K562 (cell line): ENCODE measurements around the gene OR2H2. TPM values are rescaled to one million over a fixed set of nuclear protein-coding genes. Genes with fewer than 3 reads are reported as not detected.

ENCODE experiments used
- FOXO4 ChIP-seq: fragments of 450-650 bp; formaldehyde crosslinking; IDR thresholded peaks from 2 replicates; pipeline ENCODE4 v1.4.0; 2020; ENCODE audit warnings: mild to moderate bottlenecking, moderate library complexity
- GTF2A2 ChIP-seq: IDR thresholded peaks from 2 replicates; pipeline ENCODE4 v1.6.1; 2016; ENCODE audit warnings: mild to moderate bottlenecking, missing genetic modification characterization, missing compliant biosample characterization
- KAT8 ChIP-seq: fragments of 450-650 bp; IDR thresholded peaks from 2 replicates; pipeline ENCODE4 v1.6.1; 2016; ENCODE audit warnings: low read depth, mild to moderate bottlenecking
- KLF6 ChIP-seq: fragments of 250-450 bp; sonication (Bioruptor Pico); IDR thresholded peaks from 2 replicates; pipeline ENCODE4 v1.4.0; 2020; ENCODE audit warnings: mild to moderate bottlenecking, moderate library complexity, borderline replicate concordance
- MGA ChIP-seq: fragments of 450-650 bp; IDR thresholded peaks from 2 replicates; pipeline ENCODE4 v1.6.1; 2016; ENCODE audit warnings: mild to moderate bottlenecking, moderate library complexity
- PYGO2 ChIP-seq: fragments of 450-650 bp; IDR thresholded peaks from 2 replicates; pipeline ENCODE4 v1.6.1; 2016; ENCODE audit warnings: mild to moderate bottlenecking, missing genetic modification characterization, moderate library complexity, missing compliant biosample characterization
- SMAD3 ChIP-seq: fragments of 450-650 bp; formaldehyde crosslinking; conservative IDR thresholded peaks from 2 replicates; pipeline ENCODE4 v1.4.0; 2020; ENCODE audit warnings: mild to moderate bottlenecking
- TCF15 ChIP-seq: fragments of 250-450 bp; sonication (Bioruptor Pico); IDR thresholded peaks from 2 replicates; pipeline ENCODE4 v1.8.0; 2022; ENCODE audit warnings: moderate library complexity, mild to moderate bottlenecking, inconsistent platforms
- TEAD4 ChIP-seq, 2 experiments: sonication (generic) in 1 of 2; formaldehyde crosslinking in 1 of 2; IDR thresholded peaks; 2 replicates each; pipeline versions ENCODE4 v1.6.1 to v1.8.0; 2012 to 2022; ENCODE audit warnings: borderline replicate concordance in 1 of 2, inconsistent platforms in 1 of 2, low read length in 1 of 2, mild to moderate bottlenecking in 1 of 2, missing genetic modification reagents in 1 of 2
- USF1 ChIP-seq: sonication (generic); formaldehyde crosslinking; IDR thresholded peaks from 2 replicates; pipeline ENCODE4 v1.9.0; 2022; ENCODE audit warnings: mild to moderate bottlenecking, missing genetic modification reagents
- YY1 ChIP-seq, 3 experiments: IDR thresholded peaks; 2 replicates each; pipeline ENCODE4 v1.6.1; 2011; ENCODE audit warnings: low read length in 2 of 3, mild to moderate bottlenecking in 2 of 3, moderate library complexity in 2 of 3, borderline replicate concordance in 1 of 3, control low read depth in 1 of 3, low read depth in 1 of 3; ENCODE audit not compliant: insufficient read depth in 3 of 3, insufficient replicate concordance in 2 of 3, control insufficient read depth in 1 of 3, insufficient read length in 1 of 3; ENCODE audit errors: extremely low read depth in 1 of 3
- polyA plus RNA-seq, 8 experiments: library from polyadenylated mRNA; depleted of rRNA in 4 of 8; stranded (reverse) in 5 of 8; unstranded in 3 of 8; fragments of >200 nt; fragmentation: Nextera tagmentation in 2 of 8; fragmentation: Illumina TruSeq in 1 of 8; extraction: Ambion mirVana in 2 of 8; extraction: Trizol in 1 of 8; gene quantifications; 2 replicates each; pipeline versions ENCODE4 v1.2.1 to v1.2.3, GENCODE V29; 2011 to 2014; ENCODE audit warnings: inconsistent platforms in 1 of 8, missing spikeins in 1 of 8
- total RNA-seq, 7 experiments: library from RNA; depleted of rRNA in 6 of 7; stranded (reverse); fragments of >200 nt in 6 of 7; fragmentation: Illumina TruSeq in 2 of 7; extraction: Trizol in 2 of 7; gene quantifications; 2 replicates each; pipeline versions ENCODE4 v1.2.1 to v1.2.3, GENCODE V29; 2011 to 2021; ENCODE audit warnings: low replicate concordance in 1 of 7

OR2H2 gene
- total and polyA plus RNA-seq, 9 of the 15 experiments (the other 6 are each of a cell fraction or from before 2014, with no cell fraction given): not detected

- TF ChIP-seq YY1 (IDR thresholded peaks at IDR 0.05; ENCODE audit: borderline replicate concordance in 1 of 3, control insufficient read depth in 1 of 3, extremely low read depth in 1 of 3, insufficient read depth in 3 of 3, insufficient read length in 1 of 3, insufficient replicate concordance in 2 of 3, low read depth in 1 of 3, low read length in 2 of 3) (peak; percentile 50 to 90 (median 68)), KAT8 (peak; percentile 82), SMAD3 (no peak), GTF2A2 (tag) (0 out of 2 replicates have a peak, but pooled peaks have one; percentile 63), TCF15 (CRISPR knock-in tag) (no peak), FOXO4 (CRISPR knock-in tag) (no peak), USF1 (no peak), KLF6 (CRISPR knock-in tag) (no peak), TEAD4 (IDR thresholded peaks at IDR 0.05; ENCODE audit: low read length) (peak; percentile 36; the same call in 1 of the 2 replicates), TEAD4 (CRISPR knock-in tag; IDR thresholded peaks at IDR 0.05; ENCODE audit: borderline replicate concordance) (no peak), PYGO2 (tag) (0 out of 2 replicates have a peak, but pooled peaks have one; percentile 47), MGA (peak; percentile 21; the same call in 1 of the 2 replicates)
Observed at GRCh38 chr6:29558439-29559079, 26.4 kb upstream of the OR2H2 start (continued).
